K562 (cell line): Measurements from ENCODE around the gene SLC13A3. TPM values are rescaled to one million over a fixed set of nuclear protein-coding genes. Genes with fewer than 3 reads are reported as not detected.
A peak's percentile ranks its signal among the peaks of the same experiment; 100 is the strongest.

Experiments used
- BCLAF1 ChIP-seq, 2 experiments: fragments of 450-650 bp in 1 of 2; IDR thresholded peaks; 2 replicates each; pipeline ENCODE4 v1.6.1; 2011 to 2017; ENCODE audit warnings: low read depth in 2 of 2, antibody characterized with exemption in 1 of 2, borderline replicate concordance in 1 of 2, low read length in 1 of 2, mild to moderate bottlenecking in 1 of 2, mixed read lengths in 1 of 2; ENCODE audit not compliant: control insufficient read depth in 1 of 2
- C11orf30 ChIP-seq: fragments of 450-650 bp; IDR thresholded peaks from 2 replicates; pipeline ENCODE4 v1.6.1; 2016; ENCODE audit warnings: low read depth, mild to moderate bottlenecking
- CREB3L1 ChIP-seq: fragments of 450-650 bp; IDR thresholded peaks from 2 replicates; pipeline ENCODE4 v1.6.1; 2014; ENCODE audit warnings: low read depth, mild to moderate bottlenecking, moderate library complexity, borderline replicate concordance
- CREB5 ChIP-seq: fragments of 250-450 bp; sonication (Bioruptor Pico); IDR thresholded peaks from 2 replicates; pipeline ENCODE4 v1.5.0; 2020; ENCODE audit warnings: mild to moderate bottlenecking
- IFI16 ChIP-seq: fragments of 250-450 bp; sonication (Bioruptor Pico); IDR thresholded peaks from 2 replicates; pipeline ENCODE4 v2.1.2; 2022; ENCODE audit warnings: mild to moderate bottlenecking, inconsistent platforms
- SMARCA4 ChIP-seq: fragments of 450-650 bp; IDR thresholded peaks from 2 replicates; pipeline ENCODE4 v1.6.1; 2016
- TEAD4 ChIP-seq, 2 experiments: sonication (generic) in 1 of 2; formaldehyde crosslinking in 1 of 2; IDR thresholded peaks; 2 replicates each; pipeline versions ENCODE4 v1.6.1 to v1.8.0; 2012 to 2022; ENCODE audit warnings: borderline replicate concordance in 1 of 2, inconsistent platforms in 1 of 2, low read length in 1 of 2, mild to moderate bottlenecking in 1 of 2, missing genetic modification reagents in 1 of 2
- TRIM24 ChIP-seq, 2 experiments: fragments of 450-650 bp; IDR thresholded peaks; 2 replicates each; pipeline ENCODE4 v1.6.1; 2016
- ZNF217 ChIP-seq: sonication (generic); formaldehyde crosslinking; IDR thresholded peaks from 2 replicates; pipeline ENCODE4 v1.8.0; 2022; ENCODE audit warnings: mild to moderate bottlenecking, missing genetic modification reagents
- ZNF518B ChIP-seq: fragments of 250-450 bp; sonication (Bioruptor Pico); IDR thresholded peaks from 2 replicates; pipeline ENCODE4 v1.5.0; 2021; ENCODE audit warnings: mild to moderate bottlenecking, moderate library complexity
- ZSCAN29 ChIP-seq: fragments of 450-650 bp; IDR thresholded peaks from 2 replicates; pipeline ENCODE4 v1.6.1; 2017
- polyA plus RNA-seq, 8 experiments: library from polyadenylated mRNA; depleted of rRNA in 4 of 8; stranded (reverse) in 5 of 8; unstranded in 3 of 8; fragments of >200 nt; fragmentation: Nextera tagmentation in 2 of 8; fragmentation: Illumina TruSeq in 1 of 8; extraction: Ambion mirVana in 2 of 8; extraction: Trizol in 1 of 8; gene quantifications; 2 replicates each; pipeline versions ENCODE4 v1.2.1 to v1.2.3, GENCODE V29; 2011 to 2014; ENCODE audit warnings: inconsistent platforms in 1 of 8, missing spikeins in 1 of 8
- total RNA-seq, 7 experiments: library from RNA; depleted of rRNA in 6 of 7; stranded (reverse); fragments of >200 nt in 6 of 7; fragmentation: Illumina TruSeq in 2 of 7; extraction: Trizol in 2 of 7; gene quantifications; 2 replicates each; pipeline versions ENCODE4 v1.2.1 to v1.2.3, GENCODE V29; 2011 to 2021; ENCODE audit warnings: low replicate concordance in 1 of 7

Gene SLC13A3
- total and polyA plus RNA-seq, 9 of the 15 experiments (the other 6 are each of a cell fraction or from before 2014, with no cell fraction given), result 5.5 to 16.4 (median 8.5) TPM

- no peak for TF ChIP-seq ZNF217 (CRISPR knock-in tag)
- no peak for TF ChIP-seq BCLAF1 (IDR thresholded peaks at IDR 0.05; ENCODE audit: borderline replicate concordance in 1 of 2, control insufficient read depth in 1 of 2, low read depth in 2 of 2, low read length in 1 of 2)
- no peak for TF ChIP-seq TRIM24 (IDR thresholded peaks at IDR 0.05)
- TF ChIP-seq ZSCAN29, result no peak
- TF ChIP-seq IFI16 (CRISPR knock-in tag), result no peak
- TF ChIP-seq TEAD4 (IDR thresholded peaks at IDR 0.05; ENCODE audit: low read length), result peak; percentile 61
- TF ChIP-seq TEAD4 (CRISPR knock-in tag; IDR thresholded peaks at IDR 0.05; ENCODE audit: borderline replicate concordance), result no peak
- TF ChIP-seq C11orf30, result no peak
- TF ChIP-seq SMARCA4, result peak; percentile 61
- TF ChIP-seq CREB5, result no peak
- TF ChIP-seq ZNF518B (CRISPR knock-in tag), result no peak
- TF ChIP-seq CREB3L1, result no peak
Measured at GRCh38 chr20:46683011-46683667, 31.9 kb upstream of the SLC13A3 start (continued).
